GM18870 (cell line): ENCODE measurements around the gene NOTCH1.

Source experiments
- ATAC-seq: cut with Tn5 transposase; IDR thresholded peaks from one replicate; pipeline ENCODE4 v1.9.1; 2021; ENCODE audit warnings: moderate library complexity; ENCODE audit not compliant: unreplicated experiment

NOTCH1 gene

DNA sequence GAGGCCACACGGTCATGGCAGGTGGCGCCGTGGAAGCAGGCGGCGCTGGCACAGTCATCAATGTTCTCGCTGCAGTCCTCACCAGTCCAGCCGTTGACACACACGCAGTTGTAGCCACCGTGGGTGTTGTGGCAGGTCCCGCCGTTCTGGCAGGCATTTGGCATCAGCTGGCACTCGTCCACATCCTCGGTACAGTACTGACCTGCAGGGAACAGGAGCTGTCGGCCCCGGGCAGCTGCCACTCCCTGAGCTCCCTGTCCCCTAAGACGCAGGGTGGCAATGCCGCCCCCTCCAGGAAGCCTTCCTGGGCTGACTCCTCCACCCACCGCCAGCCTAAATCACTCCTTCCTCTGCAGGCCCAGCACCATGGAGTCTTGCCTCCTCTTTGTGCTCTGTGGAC, 27.2 kb downstream of the NOTCH1 start:
- no peak for ATAC-seq

DNA sequence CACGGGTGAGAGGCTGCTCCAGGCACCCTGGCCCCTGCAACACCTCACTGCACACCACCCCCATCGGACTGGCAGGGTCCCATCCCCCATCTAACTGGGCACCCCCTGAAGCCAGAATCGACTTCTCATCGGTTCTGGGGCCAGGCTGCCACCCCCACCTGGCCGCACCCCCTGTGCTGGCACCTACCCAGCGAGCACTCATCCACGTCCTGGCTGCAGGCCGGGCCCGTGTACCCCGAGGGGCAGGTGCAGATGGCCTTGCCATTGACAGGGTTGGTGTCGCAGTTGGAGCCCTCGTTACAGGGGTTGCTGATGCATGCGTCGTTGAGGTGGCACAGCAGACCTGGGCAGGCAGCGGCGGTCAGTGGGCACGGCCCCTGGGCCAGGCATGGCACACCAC, 27.9 kb downstream of the NOTCH1 start:
- no peak for ATAC-seq

DNA sequence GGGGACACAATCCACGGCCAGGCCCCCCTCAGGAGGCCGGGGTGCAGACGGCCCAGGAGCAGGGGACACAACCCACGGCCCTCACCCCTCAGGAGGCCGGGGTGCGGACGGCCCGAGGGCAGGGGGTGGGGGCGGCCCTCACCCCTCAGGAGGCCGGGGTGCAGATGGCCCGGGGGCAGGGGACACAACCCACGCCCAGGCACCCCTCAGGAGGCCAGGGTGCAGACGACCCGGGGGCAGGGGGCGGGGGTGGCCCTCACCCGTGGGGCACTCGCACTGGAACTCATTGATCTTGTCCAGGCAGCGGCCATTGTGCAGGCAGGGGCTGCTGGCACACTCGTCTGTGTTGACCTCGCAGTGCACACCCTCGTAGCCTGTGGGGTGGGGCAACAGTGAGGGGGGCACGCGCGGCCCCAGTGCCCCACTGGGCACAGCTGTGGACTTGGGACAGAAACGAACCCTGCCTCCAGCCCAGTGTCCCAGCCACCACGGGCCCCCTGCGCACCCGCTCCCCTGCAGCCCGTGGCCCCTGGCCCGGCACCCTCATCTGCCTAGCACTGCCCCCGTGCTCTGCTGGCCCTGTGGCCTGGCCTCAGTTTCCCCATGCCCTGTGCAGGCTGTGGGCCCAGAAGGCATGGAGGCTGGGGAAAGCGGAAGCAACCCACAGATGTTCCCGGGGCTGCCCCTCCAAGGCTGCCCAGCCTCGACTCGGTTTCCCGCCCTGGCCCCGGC, 28.7 kb downstream of the NOTCH1 start:
- no peak for ATAC-seq

DNA sequence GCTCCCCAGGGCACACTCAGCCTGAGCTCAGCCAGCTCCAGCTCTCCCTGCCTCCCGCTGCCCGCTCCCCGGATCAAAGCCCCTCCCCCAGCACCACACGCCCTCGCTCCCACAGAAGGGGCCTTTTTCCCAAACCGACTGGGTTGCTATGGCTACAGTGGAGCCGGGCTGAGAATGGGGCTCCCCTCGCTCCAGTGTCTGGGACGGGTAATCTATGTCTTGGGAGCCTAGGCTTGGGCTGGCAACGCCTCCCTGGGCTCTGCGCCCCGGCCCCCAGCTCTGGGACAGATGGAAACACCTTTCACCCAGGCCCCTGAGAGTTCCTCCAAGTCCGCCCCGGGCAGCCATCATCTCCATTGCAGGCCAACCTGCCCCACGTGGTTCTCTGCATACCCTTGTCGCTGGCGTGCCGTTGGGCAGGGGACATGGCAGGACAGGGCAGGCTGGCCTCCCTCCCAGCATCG, 29.6 kb downstream of the NOTCH1 start:
- no peak for ATAC-seq

GRCh38 chr9:136515276-136515675, 30.6 kb downstream of the NOTCH1 start:
- no peak for ATAC-seq

DNA sequence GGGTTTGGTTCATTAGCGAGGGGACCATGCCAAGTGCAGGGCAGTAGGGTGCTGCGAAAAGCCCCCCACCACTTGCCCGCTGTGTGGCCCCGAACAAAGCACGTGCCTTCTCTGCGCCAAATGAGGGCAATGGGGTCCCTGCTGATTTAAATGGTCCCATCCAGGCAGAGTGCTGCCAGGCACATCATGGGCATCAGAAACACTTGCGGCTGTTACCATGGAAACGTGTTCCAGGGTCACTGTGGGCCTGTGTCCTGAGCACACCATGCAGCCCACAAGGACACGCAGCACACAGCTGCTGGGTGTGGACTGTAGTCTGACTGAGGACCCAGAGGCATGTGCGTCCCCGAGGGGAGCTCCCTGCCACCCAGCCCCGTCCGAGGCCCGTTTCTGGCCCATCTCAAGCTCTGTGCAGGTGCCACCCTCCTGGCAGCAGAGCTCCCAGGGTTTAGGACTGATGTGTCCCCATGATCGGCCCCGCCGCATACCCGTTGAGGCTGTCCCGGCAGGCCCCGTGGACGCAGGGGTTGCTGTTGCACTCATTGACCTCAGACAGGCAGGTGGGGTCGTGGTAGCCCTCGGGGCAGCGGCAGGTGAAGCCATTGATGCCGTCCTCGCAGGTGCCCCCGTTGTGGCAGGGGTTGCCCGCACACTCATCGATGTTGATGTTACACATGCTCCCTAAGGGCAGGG, 31.7 kb downstream of the NOTCH1 start:
- ATAC-seq: no peak

DNA sequence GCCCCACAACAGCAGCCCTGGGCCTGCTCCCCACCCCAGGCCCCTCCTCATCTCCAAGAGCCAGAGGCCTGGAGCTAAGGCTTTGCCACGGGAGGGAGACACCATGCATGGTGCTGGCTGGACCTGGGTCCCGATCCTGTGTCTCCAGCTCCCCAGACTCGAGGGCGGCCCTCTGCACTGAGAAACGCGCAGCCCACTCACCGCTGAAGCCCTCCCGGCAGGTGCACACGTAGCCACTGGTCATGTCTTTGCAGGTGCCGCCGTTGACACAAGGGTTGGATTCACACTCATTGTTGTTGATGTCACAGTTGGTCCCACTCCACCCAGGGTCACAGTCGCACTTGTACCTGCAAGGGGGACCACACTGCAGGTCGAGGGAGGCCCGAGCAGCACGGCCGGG, 32.7 kb downstream of the NOTCH1 start:
- ATAC-seq: no peak

- no peak for ATAC-seq
These were observed 33.2 kb downstream of the NOTCH1 start for GRCh38 chr9:136512651-136513071.

- no peak for ATAC-seq
These were observed 33.9 kb downstream of the NOTCH1 start for GRCh38 chr9:136511670-136512592.

GRCh38 chr9:136511144-136511669, 34.6 kb downstream of the NOTCH1 start:
- ATAC-seq: no peak

DNA sequence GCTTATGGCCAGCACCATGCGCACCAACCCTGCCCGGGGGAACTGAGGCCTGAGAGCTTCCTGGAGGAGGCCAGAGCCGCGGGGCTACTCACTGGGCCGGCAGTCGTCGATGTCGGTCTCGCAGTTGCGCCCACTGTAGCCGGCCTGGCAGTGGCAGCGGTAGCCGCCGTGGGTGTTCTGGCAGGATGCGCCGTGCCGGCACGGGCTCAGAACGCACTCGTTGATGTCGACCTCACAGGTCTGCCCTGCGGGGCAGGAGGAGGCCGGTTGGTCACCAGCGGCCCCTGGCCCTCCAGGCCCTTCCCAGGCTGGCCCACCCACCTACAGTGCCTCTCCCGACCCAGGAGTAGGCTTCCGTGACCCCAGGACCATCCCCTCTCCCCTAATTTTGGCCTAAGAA, 35.3 kb downstream of the NOTCH1 start:
- ATAC-seq: no peak

GRCh38 chr9:136509549-136509948, 36.3 kb downstream of the NOTCH1 start:
- ATAC-seq: no peak

GRCh38 chr9:136508729-136509500, 36.9 kb downstream of the NOTCH1 start:
- ATAC-seq: no peak

DNA sequence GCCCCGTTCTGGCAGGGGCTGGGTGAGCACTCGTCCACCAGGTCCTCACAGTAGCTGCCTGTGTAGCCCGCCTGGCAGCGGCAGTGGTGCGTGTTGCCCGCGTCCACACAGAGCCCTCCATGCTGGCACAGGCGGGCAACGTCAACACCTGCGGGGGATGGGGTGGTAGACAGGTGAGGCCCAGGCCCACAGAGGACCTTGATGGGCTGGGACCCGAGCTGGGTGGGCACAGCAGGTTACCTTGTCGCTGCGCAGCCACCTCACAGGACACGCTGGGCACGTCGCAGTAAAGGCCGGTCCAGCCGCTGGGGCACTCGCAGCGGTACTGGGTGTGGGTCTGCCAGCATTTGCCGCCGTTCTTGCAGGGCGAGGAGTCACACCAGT, 37.9 kb downstream of the NOTCH1 start:
- no peak for ATAC-seq

DNA sequence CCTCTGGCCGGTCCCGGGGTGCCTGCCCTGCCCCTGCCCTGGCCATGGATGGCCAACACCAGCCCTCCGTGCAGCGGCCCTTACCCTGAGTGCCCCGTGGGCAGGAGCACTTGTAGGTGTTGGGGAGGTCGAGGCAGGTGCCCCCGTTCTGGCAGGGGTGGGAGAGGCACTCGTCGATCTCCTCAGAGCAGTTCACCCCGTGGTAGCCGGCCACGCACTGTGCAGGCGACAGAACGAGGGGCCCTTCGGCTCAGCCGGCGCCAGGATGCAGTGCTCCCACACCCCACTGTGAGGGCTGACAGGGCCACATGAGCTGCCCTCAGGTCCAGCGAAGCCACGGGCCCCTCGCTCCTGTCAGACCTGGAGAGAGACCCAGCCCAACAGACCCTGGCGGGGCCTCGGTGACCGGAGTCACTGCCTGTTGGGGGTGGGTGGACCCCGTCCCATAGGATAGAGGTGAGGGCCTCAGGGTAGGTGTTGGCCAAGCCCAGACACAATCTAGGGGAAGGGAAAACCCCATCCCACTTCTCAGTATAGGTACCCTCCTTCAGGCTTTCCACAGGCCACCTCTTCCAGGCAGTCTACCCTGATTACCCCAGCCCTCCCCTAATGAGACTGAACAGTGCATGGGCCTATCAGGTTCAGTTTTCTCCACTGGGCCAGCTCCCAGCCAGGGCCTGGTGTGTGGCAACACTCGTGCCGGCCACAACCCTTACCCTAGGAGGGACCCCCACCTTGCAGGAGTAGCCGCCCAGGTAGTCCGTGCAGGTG, 38.4 kb downstream of the NOTCH1 start:
- no peak for ATAC-seq

DNA sequence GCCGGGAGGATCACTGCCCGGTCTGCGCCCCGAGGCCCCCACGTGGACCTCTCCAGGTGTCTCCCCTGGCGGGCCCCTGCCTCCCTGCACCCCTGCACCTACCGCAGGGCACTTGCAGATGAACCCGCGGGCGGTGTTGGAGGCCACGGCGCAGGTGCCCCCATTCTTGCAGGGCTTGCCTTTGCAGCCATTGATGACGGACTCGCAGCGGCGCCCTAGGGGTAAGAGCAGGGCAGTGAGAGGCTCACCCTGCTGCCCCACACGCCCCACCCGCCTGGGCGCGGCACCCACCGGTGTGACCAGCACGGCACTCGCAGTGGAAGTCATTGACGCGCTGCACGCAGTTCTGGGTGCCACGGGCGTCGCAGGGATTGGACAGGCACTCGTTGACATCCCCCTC, 39.4 kb downstream of the NOTCH1 start:
- ATAC-seq: no peak

- no peak for ATAC-seq
These were observed 40.1 kb downstream of the NOTCH1 start for GRCh38 chr9:136505406-136506403.

DNA sequence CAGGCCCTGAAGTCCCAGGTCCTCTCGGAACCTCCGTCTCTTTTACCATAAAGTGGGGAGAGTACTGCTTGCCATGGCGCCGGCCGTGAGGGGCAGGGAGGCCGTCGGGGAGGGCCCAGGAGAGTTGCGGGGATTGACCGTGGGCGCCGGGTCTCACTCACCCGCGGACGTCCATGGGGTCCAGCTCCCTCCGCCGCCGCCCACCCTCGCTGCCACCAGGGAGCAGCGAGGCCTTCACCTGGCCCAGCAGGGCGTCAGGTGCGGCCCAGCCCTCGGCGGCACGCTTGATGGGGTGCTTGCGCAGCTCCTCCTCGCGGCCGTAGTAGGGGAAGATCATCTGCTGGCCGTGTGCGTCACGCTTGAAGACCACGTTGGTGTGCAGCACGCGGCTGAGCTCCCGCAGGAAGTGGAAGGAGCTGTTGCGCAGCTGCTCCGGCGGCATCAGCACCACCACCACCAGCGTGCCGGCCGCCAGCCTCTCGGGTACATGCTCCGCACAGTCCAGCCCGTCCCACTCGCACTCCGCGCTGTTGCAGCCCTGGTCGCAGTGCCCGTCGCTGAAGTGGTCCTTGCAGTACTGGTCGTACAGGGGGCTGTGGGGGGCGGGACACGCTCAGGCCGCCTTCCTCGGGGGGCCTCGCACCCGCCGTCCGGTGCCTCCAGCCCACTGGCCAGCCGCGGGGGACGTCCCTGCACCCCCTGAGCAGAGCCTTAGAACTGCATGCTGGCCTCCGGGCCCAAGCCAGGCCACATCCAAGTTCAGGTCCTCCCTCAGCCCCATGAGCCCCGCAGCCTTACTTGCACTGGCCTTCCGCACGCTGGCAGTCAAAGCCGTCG, 41.1 kb downstream of the NOTCH1 start:
- ATAC-seq: no peak
